Ascending aorta (tissue), 2 donors: ENCODE data around the gene LMX1B. TPM values are rescaled to one million over a fixed set of nuclear protein-coding genes. Genes with fewer than 3 reads are reported as not detected.
"Not testable (repeated sequence)": the region's sequence is repeated elsewhere in the genome, so short reads cannot be mapped to it uniquely, and the experiment has no call there.

Experiments used
- DNase-seq, 2 donors: peaks; one replicate each; pipeline ENCODE4 v3.0.0-alpha.2; 2019; ENCODE audit warnings: low spot score in 2 of 2
- H3K27ac ChIP-seq, 2 donors: fragments of 200-600 bp; sonication (generic); one replicate each; pipeline ENCODE4 v1.5.1; 2016 to 2017; ENCODE audit warnings: mild to moderate bottlenecking in 1 of 2
- H3K27me3 ChIP-seq: fragments of 200-600 bp; sonication (generic); one replicate; pipeline ENCODE4 v1.5.1; 2017
- H3K36me3 ChIP-seq, 2 donors: fragments of 200-600 bp; sonication (generic); one replicate each; pipeline ENCODE4 v1.5.1; 2016
- H3K4me1 ChIP-seq, 2 donors: fragments of 200-600 bp; sonication (generic); one replicate each; pipeline ENCODE4 v1.5.1; 2016 to 2017; ENCODE audit warnings: mild to moderate bottlenecking in 1 of 2
- H3K4me3 ChIP-seq, 2 donors: fragments of 200-600 bp; sonication (generic); one replicate each; pipeline ENCODE4 v1.5.1; 2016 to 2017; ENCODE audit warnings: mild to moderate bottlenecking in 1 of 2
- H3K9me3 ChIP-seq, 2 donors: fragments of 200-600 bp; sonication (generic); one replicate each; pipeline ENCODE4 v1.5.1; 2016
- CTCF ChIP-seq, 3 experiments: fragments of 200-600 bp in 2 of 3; fragments of 450-650 bp in 1 of 3; sonication (generic) in 2 of 3; IDR thresholded peaks; one replicate each; pipeline ENCODE4 v1.5.1; 2016 to 2019; ENCODE audit warnings: antibody characterized with exemption in 3 of 3, mild to moderate bottlenecking in 1 of 3, moderate library complexity in 1 of 3
- intact Hi-C: fragments of 100-400 bp; cut with DNase I; formaldehyde crosslinking; loops from one replicate; pipeline ENCODE4 v1.15.1; 2023
- total RNA-seq: library from RNA; depleted of rRNA; stranded (reverse); fragments of >200 nt; gene quantifications from one replicate; pipeline ENCODE4 v1.1.0, GENCODE V29; 2016

The LMX1B gene
- total RNA-seq, 1 donor from 2014 or later = 1.9 TPM

- no peak for DNase-seq
- no peaks in the 10 kb centered on the region for H3K36me3 ChIP-seq
- H3K27ac ChIP-seq = no peak overlapping the region
- intact Hi-C loops = no loop called here
- H3K4me3 ChIP-seq = no peak overlapping the region
- no peak for TF ChIP-seq CTCF (IDR thresholded peaks at IDR 0.05)
- H3K27me3 ChIP-seq = no peaks in the 10 kb centered on the region
- no peaks in the 10 kb centered on the region for H3K9me3 ChIP-seq
- no peaks in the 10 kb centered on the region for H3K4me1 ChIP-seq
Measured at GRCh38 chr9:126654124-126654523, 40.4 kb downstream of the LMX1B start.

DNA sequence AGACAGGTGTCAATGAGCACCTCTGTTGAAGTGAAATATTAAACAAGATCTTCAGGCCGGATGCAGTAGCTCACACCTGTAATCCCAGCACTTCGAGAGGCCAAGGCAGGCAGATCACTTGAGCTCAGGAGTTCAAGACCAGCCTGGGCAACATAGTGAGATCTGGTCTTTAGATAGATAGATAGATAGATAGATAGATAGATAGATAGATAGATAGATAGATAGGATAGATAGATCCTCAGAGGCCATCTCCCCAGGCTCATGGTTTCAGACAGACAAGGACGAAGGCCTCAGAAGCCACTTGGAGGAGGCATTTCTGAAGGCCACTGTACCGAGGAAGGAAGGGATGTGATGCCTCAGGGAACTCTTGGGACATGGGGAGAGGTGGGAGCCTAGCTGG is 42.5 kb downstream of the LMX1B start:
- H3K4me1 ChIP-seq, H3K27me3 ChIP-seq, intact Hi-C loops, H3K9me3 ChIP-seq, H3K36me3 ChIP-seq, H3K27ac ChIP-seq, DNase-seq, H3K4me3 ChIP-seq: not testable (repeated sequence)

- Histone ChIP-seq H3K27ac (no peak overlapping the region), H3K27me3 (no peaks in the 10 kb centered on the region), H3K4me1 (no peaks in the 10 kb centered on the region), H3K36me3 (no peaks in the 10 kb centered on the region), H3K4me3 (no peak overlapping the region), H3K9me3 (no peaks in the 10 kb centered on the region)
- no peak for TF ChIP-seq CTCF (IDR thresholded peaks at IDR 0.05)
- intact Hi-C loops = no loop called here
- no peak for DNase-seq
Measured at GRCh38 chr9:126658201-126658825, 44.6 kb downstream of the LMX1B start.

GRCh38 chr9:126658956-126659555 is 45.3 kb downstream of the LMX1B start:
- Histone ChIP-seq H3K4me1 (no peaks in the 10 kb centered on the region), H3K4me3 (no peak overlapping the region), H3K9me3 (no peaks in the 10 kb centered on the region), H3K27ac (no peak overlapping the region), H3K27me3 (peaks cover 4% of the 10 kb centered on the region), H3K36me3 (no peaks in the 10 kb centered on the region)
- intact Hi-C loops = no loop called here
- DNase-seq = no peak
- no peak for TF ChIP-seq CTCF (IDR thresholded peaks at IDR 0.05)

GRCh38 chr9:126661122-126661520 is 47.4 kb downstream of the LMX1B start:
- intact Hi-C loops = no loop called here

More at GRCh38 chr9:126661122-126661520, 47.4 kb downstream of the LMX1B start:
- Histone ChIP-seq H3K27me3 (peaks cover 4% of the 10 kb centered on the region), H3K9me3 (no peaks in the 10 kb centered on the region), H3K27ac (no peak overlapping the region), H3K4me1 (no peaks in the 10 kb centered on the region), H3K36me3 (no peaks in the 10 kb centered on the region), H3K4me3 (no peak overlapping the region)
- TF ChIP-seq CTCF (IDR thresholded peaks at IDR 0.05) = no peak
- no peak for DNase-seq
